ENCODE results near the gene THBS2. TPM values are rescaled to one million over a fixed set of nuclear protein-coding genes. Genes with fewer than 3 reads are reported as not detected.
"Not testable (repeated sequence)": the region's sequence is repeated elsewhere in the genome, so short reads cannot be mapped to it uniquely, and the experiment has no call there.

Gene THBS2
- total and polyA plus RNA-seq, 4 donors = 5.5 to 35.4 (median 24.1) TPM

DNA sequence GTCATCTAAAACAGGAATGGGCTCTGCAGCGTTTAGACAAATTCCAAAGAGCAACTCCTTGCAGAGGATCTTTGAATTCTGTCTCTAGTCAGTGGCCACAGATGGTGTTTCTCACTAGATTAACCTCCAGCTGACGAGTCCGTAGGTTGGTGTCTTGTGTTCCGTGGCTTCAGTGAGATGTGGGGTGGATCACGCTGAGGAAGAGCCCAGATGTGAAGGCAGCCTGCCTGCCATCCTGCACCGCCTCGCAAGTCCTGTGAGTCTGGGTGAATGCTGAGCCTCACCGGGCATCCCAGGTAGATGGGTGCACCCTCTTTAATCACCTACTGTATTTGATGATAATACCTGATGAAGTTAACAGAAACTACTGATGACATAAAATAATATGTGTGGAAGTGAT is 70.4 kb downstream of the THBS2 start:
- no peak overlapping the region for H3K27ac ChIP-seq (ENCODE audit: low read depth in 1 of 2, low read length in 1 of 2)
- DNase-seq = no peak

DNA sequence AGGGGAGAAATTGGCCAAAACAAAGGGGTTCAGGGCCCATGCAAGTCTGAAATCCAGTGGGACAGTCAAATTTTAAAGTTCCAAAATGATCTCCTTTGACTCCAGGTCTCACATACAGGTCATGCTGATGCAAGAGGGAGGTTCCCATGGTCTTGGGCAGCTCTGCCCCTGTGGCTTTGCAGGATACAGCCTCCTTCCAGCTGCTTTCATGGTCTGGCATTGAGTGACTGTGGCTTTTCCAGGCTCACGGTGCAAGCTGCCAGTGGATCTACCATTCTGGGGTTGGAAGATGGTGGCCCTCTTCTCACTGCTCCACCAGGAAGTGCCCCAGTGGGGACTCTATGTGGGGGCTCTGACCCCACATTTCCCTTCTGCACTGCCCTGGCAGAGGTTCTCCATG is 73.8 kb downstream of the THBS2 start:
- not testable (repeated sequence) for ATAC-seq (ENCODE audit: insufficient read depth, low FRiP score); H3K9me3 ChIP-seq (ENCODE audit: control insufficient read depth in 4 of 4, insufficient read depth in 3 of 4, low read length in 3 of 4); H3K36me3 ChIP-seq (ENCODE audit: control insufficient read depth in 4 of 4, insufficient read depth in 4 of 4, low read length in 4 of 4); DNase-seq; H3K9ac ChIP-seq (ENCODE audit: insufficient read depth in 1 of 2, low read length in 2 of 2); H3K27me3 ChIP-seq (ENCODE audit: control insufficient read depth in 3 of 3, insufficient read depth in 3 of 3, low read length in 2 of 3); H3K4me3 ChIP-seq; H3K4me1 ChIP-seq (ENCODE audit: control insufficient read depth in 5 of 5, insufficient read depth in 5 of 5, low read length in 5 of 5); H3K27ac ChIP-seq (ENCODE audit: low read depth in 1 of 2, low read length in 1 of 2)
- 93 to 98% methylated on average over 1 of the region's 1 CpG for WGBS, 2 donors

More for the DNA sequence above, 70.4 kb downstream of the THBS2 start:
- TF ChIP-seq, protein P1, sequence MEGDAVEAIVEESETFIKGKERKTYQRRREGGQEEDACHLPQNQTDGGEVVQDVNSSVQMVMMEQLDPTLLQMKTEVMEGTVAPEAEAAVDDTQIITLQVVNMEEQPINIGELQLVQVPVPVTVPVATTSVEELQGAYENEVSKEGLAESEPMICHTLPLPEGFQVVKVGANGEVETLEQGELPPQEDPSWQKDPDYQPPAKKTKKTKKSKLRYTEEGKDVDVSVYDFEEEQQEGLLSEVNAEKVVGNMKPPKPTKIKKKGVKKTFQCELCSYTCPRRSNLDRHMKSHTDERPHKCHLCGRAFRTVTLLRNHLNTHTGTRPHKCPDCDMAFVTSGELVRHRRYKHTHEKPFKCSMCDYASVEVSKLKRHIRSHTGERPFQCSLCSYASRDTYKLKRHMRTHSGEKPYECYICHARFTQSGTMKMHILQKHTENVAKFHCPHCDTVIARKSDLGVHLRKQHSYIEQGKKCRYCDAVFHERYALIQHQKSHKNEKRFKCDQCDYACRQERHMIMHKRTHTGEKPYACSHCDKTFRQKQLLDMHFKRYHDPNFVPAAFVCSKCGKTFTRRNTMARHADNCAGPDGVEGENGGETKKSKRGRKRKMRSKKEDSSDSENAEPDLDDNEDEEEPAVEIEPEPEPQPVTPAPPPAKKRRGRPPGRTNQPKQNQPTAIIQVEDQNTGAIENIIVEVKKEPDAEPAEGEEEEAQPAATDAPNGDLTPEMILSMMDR (IDR thresholded peaks at IDR 0.05; ENCODE audit: control extremely low read depth, extremely low read depth) = no peak
- WGBS, 2 donors = 90 to 92% methylated on average over 8 of the region's 8 CpGs
- H3K9me3 ChIP-seq (ENCODE audit: control insufficient read depth in 4 of 4, insufficient read depth in 3 of 4, low read length in 3 of 4) = peaks cover 0 to 6% (median 0%) of the 10 kb centered on the region in 4 donors
- H3K27me3 ChIP-seq (ENCODE audit: control insufficient read depth in 3 of 3, insufficient read depth in 3 of 3, low read length in 2 of 3) = no peaks in the 10 kb centered on the region
- no peak overlapping the region for H3K4me3 ChIP-seq
- ATAC-seq (ENCODE audit: insufficient read depth, low FRiP score) = no peak
- peaks cover 0 to 4% (median 0%) of the 10 kb centered on the region in 5 donors for H3K4me1 ChIP-seq (ENCODE audit: control insufficient read depth in 5 of 5, insufficient read depth in 5 of 5, low read length in 5 of 5)
- no peak overlapping the region for H3K9ac ChIP-seq (ENCODE audit: insufficient read depth in 1 of 2, low read length in 2 of 2)
- no peaks in the 10 kb centered on the region for H3K36me3 ChIP-seq (ENCODE audit: control insufficient read depth in 4 of 4, insufficient read depth in 4 of 4, low read length in 4 of 4)

DNA sequence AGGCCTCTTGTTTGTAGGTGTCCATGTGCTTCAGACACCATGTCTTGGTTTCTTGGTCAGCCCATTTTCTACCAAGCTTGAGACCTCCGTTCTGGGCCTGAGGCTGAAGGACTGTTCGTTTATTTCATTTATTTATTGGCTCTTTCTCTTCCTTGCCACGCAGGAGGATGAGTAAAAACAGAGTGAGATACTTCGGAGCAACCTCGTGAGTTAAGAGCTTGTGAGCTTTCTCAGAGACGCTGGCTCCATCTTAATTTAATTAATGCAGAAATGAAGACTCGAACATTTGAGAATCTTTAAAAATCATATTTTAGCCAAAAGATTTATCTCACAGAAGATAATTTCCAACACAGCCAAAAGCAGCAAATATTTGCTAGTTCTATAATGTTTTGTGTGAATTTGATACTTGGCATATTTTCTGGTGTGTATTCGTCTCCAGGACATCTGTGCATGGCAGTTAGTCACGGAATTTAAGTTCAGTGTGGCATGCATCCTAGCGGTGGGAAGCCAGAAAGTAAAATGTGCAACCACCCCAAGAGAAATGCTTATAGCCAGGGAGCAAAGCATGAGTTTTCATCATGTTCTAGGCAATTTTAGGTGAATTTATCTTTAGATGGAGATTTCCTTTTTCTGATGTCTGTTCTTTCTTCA is 76.0 kb downstream of the THBS2 start:
- no peak for ATAC-seq (ENCODE audit: insufficient read depth, low FRiP score)
- peak in 1 of 3 donors; percentile 28 for DNase-seq
- 80 to 82% methylated on average over 10 of the region's 10 CpGs for WGBS, 2 donors

DNA sequence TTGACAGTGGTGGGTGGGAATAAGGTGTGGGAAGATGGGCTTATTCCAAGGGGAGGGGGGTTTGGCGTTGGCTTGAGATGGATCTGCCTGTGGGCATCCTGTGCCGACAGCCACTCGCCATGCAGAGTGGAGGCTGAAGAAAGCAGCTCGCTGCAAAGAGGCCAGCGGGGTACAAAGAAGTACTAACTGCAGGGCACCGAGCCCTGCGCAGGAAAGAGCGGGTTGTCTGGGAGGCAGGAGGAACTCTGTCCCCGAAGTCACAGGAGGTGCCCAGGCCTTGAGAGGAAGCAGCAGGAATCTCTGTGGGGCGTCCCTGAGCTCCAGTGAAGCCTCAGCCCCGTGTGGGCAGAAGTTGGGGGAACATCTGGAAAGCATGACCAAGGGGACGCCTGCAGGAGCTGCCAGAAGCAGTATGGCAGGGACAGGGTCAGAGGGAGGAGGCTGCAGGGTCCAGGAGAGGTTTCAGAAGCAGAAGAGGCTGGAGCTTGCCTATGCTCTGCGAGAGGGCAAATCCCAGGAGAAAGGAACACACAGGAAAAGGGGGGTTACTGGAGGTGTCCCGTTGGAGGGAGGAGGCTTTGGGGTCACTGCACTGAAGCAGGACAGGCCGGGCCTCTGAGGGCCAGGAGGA is 77.2 kb downstream of the THBS2 start:
- Histone ChIP-seq H3K27me3 (ENCODE audit: control insufficient read depth in 3 of 3, insufficient read depth in 3 of 3, low read length in 2 of 3) (no peaks in the 10 kb centered on the region), H3K9ac (ENCODE audit: insufficient read depth in 1 of 2, low read length in 2 of 2) (no peak overlapping the region), H3K9me3 (ENCODE audit: control insufficient read depth in 4 of 4, insufficient read depth in 3 of 4, low read length in 3 of 4) (peaks cover 0 to 6% (median 0%) of the 10 kb centered on the region in 4 donors), H3K4me3 (no peak overlapping the region), H3K36me3 (ENCODE audit: control insufficient read depth in 4 of 4, insufficient read depth in 4 of 4, low read length in 4 of 4) (no peaks in the 10 kb centered on the region), H3K4me1 (ENCODE audit: control insufficient read depth in 5 of 5, insufficient read depth in 5 of 5, low read length in 5 of 5) (no peaks in the 10 kb centered on the region), H3K27ac (ENCODE audit: low read depth in 1 of 2, low read length in 1 of 2) (no peak overlapping the region)
- DNase-seq (no peak), ATAC-seq (ENCODE audit: insufficient read depth, low FRiP score) (no peak)
- WGBS, 2 donors = 78 to 85% methylated on average over 15 of the region's 15 CpGs
- TF ChIP-seq, protein P1 (IDR thresholded peaks at IDR 0.05; ENCODE audit: control extremely low read depth, extremely low read depth) = no peak

More for the DNA sequence above, 76.0 kb downstream of the THBS2 start:
- no peaks in the 10 kb centered on the region for H3K27me3 ChIP-seq (ENCODE audit: control insufficient read depth in 3 of 3, insufficient read depth in 3 of 3, low read length in 2 of 3)
- H3K9ac ChIP-seq (ENCODE audit: insufficient read depth in 1 of 2, low read length in 2 of 2) = no peak overlapping the region
- no peaks in the 10 kb centered on the region for H3K36me3 ChIP-seq (ENCODE audit: control insufficient read depth in 4 of 4, insufficient read depth in 4 of 4, low read length in 4 of 4)
- no peaks in the 10 kb centered on the region for H3K4me1 ChIP-seq (ENCODE audit: control insufficient read depth in 5 of 5, insufficient read depth in 5 of 5, low read length in 5 of 5)
- peaks cover 0 to 6% (median 0%) of the 10 kb centered on the region in 4 donors for H3K9me3 ChIP-seq (ENCODE audit: control insufficient read depth in 4 of 4, insufficient read depth in 3 of 4, low read length in 3 of 4)
- no peak overlapping the region for H3K27ac ChIP-seq (ENCODE audit: low read depth in 1 of 2, low read length in 1 of 2)
- H3K4me3 ChIP-seq = no peak overlapping the region
- TF ChIP-seq, protein P1 (IDR thresholded peaks at IDR 0.05; ENCODE audit: control extremely low read depth, extremely low read depth) = no peak

Measured in lung (tissue), 12 donors.